ENCODE measurements around the gene PSMG3. TPM values are rescaled to one million over a fixed set of nuclear protein-coding genes. Genes with fewer than 3 reads are reported as not detected.

The PSMG3 gene
- total RNA-seq, 2 donors from 2014 or later, result 50.0 to 51.6 TPM

DNA sequence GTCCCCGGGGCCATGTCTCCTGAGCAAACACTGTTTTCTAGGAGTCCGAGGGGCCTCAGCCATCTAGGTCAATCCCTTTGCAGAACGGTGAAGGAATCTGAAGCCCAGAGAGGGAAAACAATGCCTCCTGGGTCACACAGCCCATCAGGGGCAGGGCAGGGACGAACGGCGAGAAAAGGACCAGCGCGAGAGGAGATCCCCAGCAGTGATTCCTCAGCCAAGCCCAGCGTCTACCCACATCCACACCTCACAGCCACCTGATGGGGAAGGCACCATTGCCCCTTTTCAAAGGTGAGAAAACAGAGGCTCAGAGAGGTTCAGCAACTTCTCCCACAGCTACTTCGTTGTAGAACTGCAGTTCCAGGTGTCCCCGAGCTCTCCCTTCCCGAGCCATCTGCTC is 17.9 kb upstream of the PSMG3 start:
- Histone ChIP-seq H3K27me3 (replicated peaks; ENCODE audit: insufficient read depth) (peaks cover 7% of the 10 kb centered on the region), H3K4me1 (replicated peaks) (no peaks in the 10 kb centered on the region), H3K4me3 (no peak overlapping the region), H3K27ac (no peak overlapping the region), H3K36me3 (no peaks in the 10 kb centered on the region), H3K9me3 (no peaks in the 10 kb centered on the region)
- intact Hi-C loops (cut with DNase I), result loop anchor here (10.0 kb wide), 1 partner anchor 507 kb away; no protein-coding TSS in a partner anchor
- DNase-seq (ENCODE audit: low spot score), result no peak
- TF ChIP-seq POLR2AphosphoS5 (IDR thresholded peaks at IDR 0.05) (no peak), POLR2A (IDR thresholded peaks at IDR 0.05) (no peak)
- TF ChIP-seq, protein P1, sequence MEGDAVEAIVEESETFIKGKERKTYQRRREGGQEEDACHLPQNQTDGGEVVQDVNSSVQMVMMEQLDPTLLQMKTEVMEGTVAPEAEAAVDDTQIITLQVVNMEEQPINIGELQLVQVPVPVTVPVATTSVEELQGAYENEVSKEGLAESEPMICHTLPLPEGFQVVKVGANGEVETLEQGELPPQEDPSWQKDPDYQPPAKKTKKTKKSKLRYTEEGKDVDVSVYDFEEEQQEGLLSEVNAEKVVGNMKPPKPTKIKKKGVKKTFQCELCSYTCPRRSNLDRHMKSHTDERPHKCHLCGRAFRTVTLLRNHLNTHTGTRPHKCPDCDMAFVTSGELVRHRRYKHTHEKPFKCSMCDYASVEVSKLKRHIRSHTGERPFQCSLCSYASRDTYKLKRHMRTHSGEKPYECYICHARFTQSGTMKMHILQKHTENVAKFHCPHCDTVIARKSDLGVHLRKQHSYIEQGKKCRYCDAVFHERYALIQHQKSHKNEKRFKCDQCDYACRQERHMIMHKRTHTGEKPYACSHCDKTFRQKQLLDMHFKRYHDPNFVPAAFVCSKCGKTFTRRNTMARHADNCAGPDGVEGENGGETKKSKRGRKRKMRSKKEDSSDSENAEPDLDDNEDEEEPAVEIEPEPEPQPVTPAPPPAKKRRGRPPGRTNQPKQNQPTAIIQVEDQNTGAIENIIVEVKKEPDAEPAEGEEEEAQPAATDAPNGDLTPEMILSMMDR (IDR thresholded peaks at IDR 0.05), result no peak
- 84% methylated on average over 12 of the region's 12 CpGs for WGBS

DNA sequence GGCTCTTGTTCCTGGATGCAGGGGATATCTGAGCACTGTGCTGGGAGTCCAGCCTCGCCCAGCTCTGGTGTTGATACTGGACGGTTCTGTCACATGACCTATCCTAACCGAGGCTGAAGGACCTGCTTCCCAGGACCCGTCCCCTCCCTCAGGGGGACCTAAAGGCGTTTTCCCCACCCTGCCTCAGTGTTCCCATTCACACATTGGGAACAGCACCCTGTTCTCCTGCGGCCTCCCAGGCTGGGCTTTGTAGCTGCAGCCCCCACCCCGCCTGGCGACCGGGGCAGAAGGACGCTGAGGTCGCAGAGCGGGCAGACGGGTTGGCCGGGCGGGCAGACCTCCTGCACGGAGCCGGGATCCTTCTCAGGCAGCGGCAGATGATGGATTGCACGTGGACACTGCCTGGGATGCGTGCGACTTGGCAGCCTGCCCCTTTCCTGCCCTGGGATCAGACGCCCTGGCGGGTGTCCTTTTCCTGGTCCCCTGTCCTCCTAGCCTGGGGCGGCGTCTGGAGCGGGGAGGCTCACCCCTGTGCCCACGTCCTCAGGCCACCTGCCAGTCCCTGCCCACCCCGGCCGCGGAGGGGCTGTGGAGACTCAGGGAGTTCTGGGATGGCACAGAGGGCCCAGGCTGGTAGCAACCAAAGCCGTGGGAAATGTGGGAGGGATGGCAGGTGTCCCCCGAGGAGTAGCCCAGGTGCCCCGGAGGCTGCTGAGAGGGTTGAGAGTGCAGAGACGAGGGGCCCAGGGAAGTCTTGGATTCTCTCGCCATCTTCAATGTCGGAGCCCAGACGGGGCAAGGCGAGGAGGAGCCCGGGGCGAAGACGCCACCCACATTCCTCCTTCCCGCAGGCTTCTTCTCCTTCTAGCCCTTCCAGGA is 17.2 kb upstream of the PSMG3 start:
- H3K9me3 ChIP-seq, result no peaks in the 10 kb centered on the region
- H3K27me3 ChIP-seq (replicated peaks; ENCODE audit: insufficient read depth), result peaks cover 7% of the 10 kb centered on the region
- H3K36me3 ChIP-seq, result no peaks in the 10 kb centered on the region
- 44% methylated on average over 41 of the region's 42 CpGs for WGBS
- H3K4me1 ChIP-seq (replicated peaks), result no peaks in the 10 kb centered on the region
- no peak overlapping the region for H3K4me3 ChIP-seq
- no peak for DNase-seq (ENCODE audit: low spot score)
- TF ChIP-seq, protein P1 (IDR thresholded peaks at IDR 0.05), result no peak
- no peak for TF ChIP-seq POLR2A (IDR thresholded peaks at IDR 0.05)
- TF ChIP-seq POLR2AphosphoS5 (IDR thresholded peaks at IDR 0.05), result no peak
- H3K27ac ChIP-seq, result no peak overlapping the region
- intact Hi-C loops (cut with DNase I), result loop anchor here (10.0 kb wide), 1 partner anchor 508 kb away; no protein-coding TSS in a partner anchor

DNA sequence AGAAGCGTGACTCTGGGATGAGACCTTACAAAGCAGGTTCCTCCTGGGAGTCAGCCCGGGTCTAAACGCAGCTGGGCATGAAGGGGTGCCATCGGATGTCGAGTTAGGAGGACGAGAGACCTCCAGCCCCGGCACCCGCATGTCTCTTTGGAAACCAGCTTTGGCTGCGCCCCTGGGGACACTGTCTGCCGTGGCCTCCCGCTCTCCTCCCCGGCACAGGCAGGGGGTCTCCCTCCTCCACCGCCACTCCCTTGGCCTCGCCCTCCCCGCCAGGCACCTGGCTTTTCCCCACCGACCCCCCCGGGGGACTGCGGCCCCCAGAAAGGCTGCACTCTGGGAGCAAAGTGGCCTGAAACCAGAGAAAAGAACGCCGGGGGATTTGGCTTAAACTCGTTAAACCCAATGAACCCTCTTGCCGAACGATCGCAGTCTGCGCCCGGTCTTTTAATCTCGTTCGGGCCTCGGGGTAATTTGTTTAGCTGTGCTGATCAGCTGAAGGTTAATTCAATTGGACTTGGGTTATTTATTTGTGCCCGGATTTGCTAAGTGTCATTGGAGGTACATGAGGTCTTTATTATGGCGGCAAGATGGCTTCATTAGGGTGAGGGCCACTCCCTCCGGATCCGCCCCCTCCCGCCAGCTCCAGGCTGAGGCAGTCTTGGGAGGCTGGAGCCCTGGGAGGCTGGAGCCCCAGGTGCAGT is 16.4 kb upstream of the PSMG3 start:
- TF ChIP-seq POLR2A (IDR thresholded peaks at IDR 0.05), result no peak
- TF ChIP-seq, protein P1 (IDR thresholded peaks at IDR 0.05), result no peak
- no peak for TF ChIP-seq POLR2AphosphoS5 (IDR thresholded peaks at IDR 0.05)
- intact Hi-C loops (cut with DNase I), result loop anchor here (10.0 kb wide), 1 partner anchor 509 kb away; no protein-coding TSS in a partner anchor
- Histone ChIP-seq H3K36me3 (no peaks in the 10 kb centered on the region), H3K4me3 (no peak overlapping the region), H3K27me3 (replicated peaks; ENCODE audit: insufficient read depth) (peaks cover 5% of the 10 kb centered on the region), H3K9me3 (no peaks in the 10 kb centered on the region), H3K27ac (no peak overlapping the region), H3K4me1 (replicated peaks) (no peaks in the 10 kb centered on the region)
- no peak for DNase-seq (ENCODE audit: low spot score)
- WGBS, result 53% methylated on average over 34 of the region's 34 CpGs

DNA sequence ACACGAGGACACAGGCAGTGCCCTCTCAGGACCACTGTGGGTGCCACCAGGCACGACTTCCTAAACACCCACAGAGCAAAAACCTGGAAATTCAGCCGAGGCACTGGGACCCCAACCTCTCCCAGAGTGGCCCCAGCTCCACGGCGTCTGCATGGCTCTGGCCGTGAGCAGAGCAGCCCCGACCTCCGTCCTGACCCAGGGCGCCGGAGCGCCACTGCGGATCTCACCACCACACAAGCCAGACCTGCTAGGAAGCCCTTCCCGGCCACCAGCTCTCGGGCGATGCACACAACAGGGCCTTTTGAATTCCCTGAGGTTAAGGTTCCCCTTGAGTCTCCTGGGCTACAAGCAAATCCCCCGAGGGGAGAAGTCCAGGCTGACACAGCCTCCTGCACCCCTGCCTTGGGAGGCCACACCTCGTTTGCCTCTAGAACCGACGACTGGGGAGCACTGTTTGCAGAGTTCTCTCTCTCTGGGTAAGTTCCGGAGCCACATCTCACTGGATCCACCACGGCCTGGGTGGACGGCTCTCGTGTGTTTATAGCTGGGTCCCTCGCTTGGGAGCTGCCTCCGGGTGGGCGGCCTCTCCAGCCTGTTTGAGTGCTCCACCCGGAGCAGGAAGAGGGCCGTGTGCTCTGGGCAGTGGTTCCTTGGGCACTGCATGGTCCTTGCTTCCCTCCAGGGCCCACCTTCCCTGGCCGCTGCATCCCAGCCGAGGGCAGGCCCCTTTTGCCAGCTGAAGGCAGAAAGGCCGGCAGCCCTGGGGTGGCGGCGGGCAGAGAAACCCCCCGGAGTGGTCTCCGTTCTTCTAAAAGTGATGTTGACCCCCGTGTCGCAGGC is 15.5 kb upstream of the PSMG3 start:
- intact Hi-C loops (cut with DNase I), result loop anchor here (10.0 kb wide), 1 partner anchor 509 kb away; no protein-coding TSS in a partner anchor
- WGBS, result 87% methylated on average over 37 of the region's 37 CpGs
- H3K4me3 ChIP-seq, result no peak overlapping the region

More for the DNA sequence above, 15.5 kb upstream of the PSMG3 start:
- DNase-seq (ENCODE audit: low spot score), result no peak
- Histone ChIP-seq H3K9me3 (no peaks in the 10 kb centered on the region), H3K4me1 (replicated peaks) (no peaks in the 10 kb centered on the region), H3K27me3 (replicated peaks; ENCODE audit: insufficient read depth) (peaks cover 3% of the 10 kb centered on the region), H3K36me3 (no peaks in the 10 kb centered on the region), H3K27ac (no peak overlapping the region)
- no peak for TF ChIP-seq POLR2A (IDR thresholded peaks at IDR 0.05)
- TF ChIP-seq POLR2AphosphoS5 (IDR thresholded peaks at IDR 0.05), result no peak
- TF ChIP-seq, protein P1 (IDR thresholded peaks at IDR 0.05), result no peak

Data from prostate gland (tissue), 2 donors.